Peyer's patch (tissue), 4 donors: ENCODE measurements around the gene TCF4. TPM values are rescaled to one million over a fixed set of nuclear protein-coding genes. Genes with fewer than 3 reads are reported as not detected.

Experiments used
- DNase-seq, 3 donors: peaks; one replicate each; pipeline ENCODE4 v3.0.0-alpha.2; 2017 to 2019
- H3K27ac ChIP-seq, 4 donors: fragments of 200-600 bp; sonication (generic); one replicate each; pipeline ENCODE4 v1.5.1; 2016 to 2019
- H3K27me3 ChIP-seq, 2 donors: fragments of 200-600 bp; sonication (generic); one replicate each; pipeline ENCODE4 v1.5.1; 2019
- H3K36me3 ChIP-seq, 3 donors: fragments of 200-600 bp; sonication (generic); one replicate each; pipeline ENCODE4 v1.5.1; 2016 to 2019
- H3K4me1 ChIP-seq, 4 donors: fragments of 200-600 bp; sonication (generic); one replicate each; pipeline ENCODE4 v1.5.1; 2016 to 2019
- H3K4me3 ChIP-seq, 4 donors: fragments of 200-600 bp; sonication (generic); 1 replicate in 3 of 4; 2 replicates in 1 of 4; pipeline ENCODE4 v1.5.1; 2016 to 2019; ENCODE audit warnings: mild to moderate bottlenecking in 1 of 4
- H3K9me3 ChIP-seq, 4 donors: fragments of 200-600 bp; sonication (generic); one replicate each; pipeline ENCODE4 v1.5.1; 2016 to 2019; ENCODE audit warnings: mild to moderate bottlenecking in 1 of 4
- POLR2A ChIP-seq, 2 donors: fragments of 450-650 bp; IDR thresholded peaks; one replicate each; pipeline ENCODE4 v1.5.1; 2017; ENCODE audit warnings: antibody characterized with exemption in 2 of 2, mild to moderate bottlenecking in 2 of 2, moderate library complexity in 2 of 2
- total RNA-seq, 4 donors: library from RNA; depleted of rRNA; stranded (reverse); fragments of >200 nt; gene quantifications; one replicate each; pipeline ENCODE4 v1.1.0, GENCODE V29; 2016
- TF ChIP-seq, protein P1 (sequence below), 6 experiments: fragments of 450-650 bp in 4 of 6; fragments of 200-600 bp in 2 of 6; sonication (generic) in 1 of 6; IDR thresholded peaks; one replicate each; pipeline ENCODE4 v1.5.1; 2017 to 2019; ENCODE audit warnings: antibody characterized with exemption in 6 of 6, mild to moderate bottlenecking in 3 of 6, moderate library complexity in 1 of 6

Gene TCF4
- total RNA-seq, 4 donors from 2014 or later, result 11.9 to 190 (median 33.8) TPM

DNA sequence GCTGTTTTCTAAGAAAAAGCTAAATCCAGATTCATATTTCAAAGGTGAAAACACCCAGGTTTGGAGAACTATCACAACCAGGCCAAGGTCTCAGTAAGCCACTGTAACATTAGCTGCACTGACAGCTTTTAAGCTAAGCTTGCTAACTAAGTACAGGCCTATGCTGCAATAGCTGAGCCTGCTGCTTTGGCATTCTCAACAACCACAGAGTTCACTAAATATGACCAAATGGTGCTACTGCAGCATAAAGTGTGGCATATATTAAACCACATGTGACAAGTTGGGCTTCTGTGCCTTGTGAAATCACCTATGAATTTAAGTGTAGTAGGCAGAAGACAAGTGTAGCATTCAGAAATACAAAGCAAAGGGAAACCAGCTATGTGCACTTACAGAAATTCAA is 206.7 kb downstream of the TCF4 start:
- no peak for TF ChIP-seq POLR2A (IDR thresholded peaks at IDR 0.05)
- TF ChIP-seq, protein P1, sequence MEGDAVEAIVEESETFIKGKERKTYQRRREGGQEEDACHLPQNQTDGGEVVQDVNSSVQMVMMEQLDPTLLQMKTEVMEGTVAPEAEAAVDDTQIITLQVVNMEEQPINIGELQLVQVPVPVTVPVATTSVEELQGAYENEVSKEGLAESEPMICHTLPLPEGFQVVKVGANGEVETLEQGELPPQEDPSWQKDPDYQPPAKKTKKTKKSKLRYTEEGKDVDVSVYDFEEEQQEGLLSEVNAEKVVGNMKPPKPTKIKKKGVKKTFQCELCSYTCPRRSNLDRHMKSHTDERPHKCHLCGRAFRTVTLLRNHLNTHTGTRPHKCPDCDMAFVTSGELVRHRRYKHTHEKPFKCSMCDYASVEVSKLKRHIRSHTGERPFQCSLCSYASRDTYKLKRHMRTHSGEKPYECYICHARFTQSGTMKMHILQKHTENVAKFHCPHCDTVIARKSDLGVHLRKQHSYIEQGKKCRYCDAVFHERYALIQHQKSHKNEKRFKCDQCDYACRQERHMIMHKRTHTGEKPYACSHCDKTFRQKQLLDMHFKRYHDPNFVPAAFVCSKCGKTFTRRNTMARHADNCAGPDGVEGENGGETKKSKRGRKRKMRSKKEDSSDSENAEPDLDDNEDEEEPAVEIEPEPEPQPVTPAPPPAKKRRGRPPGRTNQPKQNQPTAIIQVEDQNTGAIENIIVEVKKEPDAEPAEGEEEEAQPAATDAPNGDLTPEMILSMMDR (IDR thresholded peaks at IDR 0.05), result no peak
- Histone ChIP-seq H3K4me3 (no peak overlapping the region), H3K27me3 (no peaks in the 10 kb centered on the region), H3K9me3 (no peaks in the 10 kb centered on the region), H3K27ac (no peak overlapping the region), H3K36me3 (no peaks in the 10 kb centered on the region), H3K4me1 (no peaks in the 10 kb centered on the region)
- no peak for DNase-seq

DNA sequence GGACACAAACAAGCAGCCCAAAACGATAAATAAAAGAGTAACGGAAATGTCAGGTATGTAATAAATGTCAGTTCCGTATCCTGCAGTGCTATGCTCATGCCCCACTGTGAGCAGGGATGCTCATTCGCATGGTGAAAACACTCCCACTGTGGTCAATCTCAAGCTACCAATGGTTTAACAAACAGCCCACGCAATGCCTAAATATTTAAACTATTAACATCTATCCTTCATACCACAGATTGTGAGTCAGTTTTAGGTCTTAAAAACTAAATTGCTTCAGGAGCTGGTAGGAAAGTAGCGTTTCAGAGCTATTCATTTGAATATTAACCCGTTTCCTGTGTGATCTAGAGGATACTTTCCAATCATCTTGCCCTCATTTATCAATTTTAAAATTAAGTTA is 207.4 kb downstream of the TCF4 start:
- Histone ChIP-seq H3K4me1 (no peaks in the 10 kb centered on the region), H3K36me3 (no peaks in the 10 kb centered on the region), H3K9me3 (no peaks in the 10 kb centered on the region), H3K4me3 (no peak overlapping the region), H3K27ac (no peak overlapping the region), H3K27me3 (no peaks in the 10 kb centered on the region)
- no peak for TF ChIP-seq POLR2A (IDR thresholded peaks at IDR 0.05)
- TF ChIP-seq, protein P1 (IDR thresholded peaks at IDR 0.05), result no peak
- DNase-seq, result no peak

DNA sequence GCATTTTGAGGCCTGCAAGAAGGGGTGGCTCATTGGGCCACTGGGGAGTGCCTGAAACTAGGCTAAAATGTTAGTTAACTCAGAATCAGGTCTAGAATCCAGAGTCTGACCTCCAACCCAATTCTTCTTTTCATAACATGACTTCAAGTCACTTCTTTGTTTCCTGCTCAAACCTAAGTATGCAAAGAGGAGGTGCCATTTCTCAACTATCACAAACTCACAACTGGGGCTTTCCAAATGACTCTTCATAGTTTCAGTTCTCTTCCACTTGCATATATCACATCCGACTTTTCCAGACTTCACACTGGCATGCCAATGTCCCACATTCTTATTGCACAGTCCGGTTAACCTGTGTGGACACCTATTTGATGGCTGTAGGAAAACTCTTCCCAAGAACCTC is 211.6 kb downstream of the TCF4 start:
- Histone ChIP-seq H3K27me3 (no peaks in the 10 kb centered on the region), H3K36me3 (no peaks in the 10 kb centered on the region), H3K9me3 (no peaks in the 10 kb centered on the region), H3K4me3 (no peak overlapping the region), H3K4me1 (no peaks in the 10 kb centered on the region), H3K27ac (no peak overlapping the region)
- TF ChIP-seq POLR2A (IDR thresholded peaks at IDR 0.05), result no peak
- TF ChIP-seq, protein P1 (IDR thresholded peaks at IDR 0.05), result no peak
- no peak for DNase-seq

DNA sequence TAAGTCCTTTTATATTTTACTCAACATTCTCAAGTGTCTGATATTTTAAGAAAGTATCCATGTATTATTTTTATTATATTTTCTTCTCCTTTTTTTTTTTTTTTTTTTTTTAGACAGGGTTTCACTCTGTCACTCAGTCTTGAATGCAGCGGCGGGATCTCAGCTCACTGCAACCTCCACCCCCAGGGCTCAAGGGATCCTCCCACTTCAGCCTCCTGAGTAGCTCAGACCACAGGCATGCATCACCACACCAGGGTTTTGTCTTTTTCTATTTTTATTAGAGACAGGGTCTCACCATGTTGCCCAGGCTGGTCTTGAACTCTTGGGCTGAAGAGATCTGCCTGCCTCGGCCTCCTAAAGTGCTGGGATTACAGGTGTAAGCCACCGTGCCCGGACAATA is 212.1 kb downstream of the TCF4 start:
- H3K4me1 ChIP-seq, result no peaks in the 10 kb centered on the region
- no peak for TF ChIP-seq POLR2A (IDR thresholded peaks at IDR 0.05)
- DNase-seq, result no peak
- H3K9me3 ChIP-seq, result no peaks in the 10 kb centered on the region
- H3K36me3 ChIP-seq, result no peaks in the 10 kb centered on the region
- peak overlapping the region in 1 of 4 donors; percentile 31 for H3K27ac ChIP-seq
- H3K27me3 ChIP-seq, result no peaks in the 10 kb centered on the region
- H3K4me3 ChIP-seq, result no peak overlapping the region

DNA sequence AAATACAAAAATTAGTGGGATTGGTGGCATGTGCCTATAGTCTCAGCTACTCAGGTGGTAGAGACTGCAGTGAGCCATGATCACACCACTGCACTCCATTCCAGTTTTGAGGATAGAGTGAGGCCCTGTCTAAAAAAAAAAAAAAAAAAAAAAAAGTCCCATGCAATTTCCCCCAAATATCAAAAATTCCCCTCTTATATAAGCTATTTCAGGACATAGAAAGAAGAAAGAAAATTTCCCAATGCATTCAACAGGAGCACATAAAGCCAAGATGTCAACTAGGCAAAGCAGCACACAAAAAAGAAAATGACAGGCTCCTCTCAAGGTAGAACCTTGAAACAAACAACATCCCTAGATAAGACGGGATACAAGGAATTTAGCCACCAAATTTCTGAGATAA is 213.3 kb downstream of the TCF4 start:
- no peak for TF ChIP-seq POLR2A (IDR thresholded peaks at IDR 0.05)
- TF ChIP-seq, protein P1 (IDR thresholded peaks at IDR 0.05), result no peak
- H3K27me3 ChIP-seq, result no peaks in the 10 kb centered on the region
- H3K4me3 ChIP-seq, result no peak overlapping the region
- H3K9me3 ChIP-seq, result no peaks in the 10 kb centered on the region
- H3K36me3 ChIP-seq, result no peaks in the 10 kb centered on the region
- no peak for DNase-seq
- H3K27ac ChIP-seq, result no peak overlapping the region
- H3K4me1 ChIP-seq, result no peaks in the 10 kb centered on the region

GRCh38 chr18:55372209-55372608 is 215.8 kb downstream of the TCF4 start:
- no peaks in the 10 kb centered on the region for H3K9me3 ChIP-seq
- no peak overlapping the region for H3K4me3 ChIP-seq
- no peak for DNase-seq
- no peak overlapping the region for H3K27ac ChIP-seq
- TF ChIP-seq, protein P1 (IDR thresholded peaks at IDR 0.05), result no peak
- no peak for TF ChIP-seq POLR2A (IDR thresholded peaks at IDR 0.05)
- H3K36me3 ChIP-seq, result no peaks in the 10 kb centered on the region
- H3K27me3 ChIP-seq, result no peaks in the 10 kb centered on the region
- no peaks in the 10 kb centered on the region for H3K4me1 ChIP-seq
